AG09309 (cell line): Measurements from ENCODE around the gene BSX.

Experiments used
- DNase-seq: peaks from one replicate; pipeline ENCODE4 v3.0.0-alpha.2; 2010; ENCODE audit warnings: low read depth
- H3K4me3 ChIP-seq: 2 replicates; pipeline ENCODE4 v1.5.1; 2011; ENCODE audit warnings: mild to moderate bottlenecking, low read depth, low read length, moderate library complexity; ENCODE audit not compliant: control insufficient read depth
- CTCF ChIP-seq: IDR thresholded peaks from 2 replicates; pipeline ENCODE4 v1.5.1; 2011; ENCODE audit warnings: mild to moderate bottlenecking, low read depth, low read length, inconsistent platforms; ENCODE audit not compliant: insufficient read depth, control insufficient read depth; ENCODE audit errors: missing control alignments

Gene BSX

GRCh38 chr11:122954455-122954854 lies 27.2 kb downstream of the BSX start:
- no peak overlapping the region for H3K4me3 ChIP-seq
- DNase-seq = no peak
- no peak for TF ChIP-seq CTCF

- no peak for TF ChIP-seq CTCF
- DNase-seq = no peak
- H3K4me3 ChIP-seq = no peak overlapping the region
Observed at GRCh38 chr11:122951211-122951610, 30.4 kb downstream of the BSX start.

GRCh38 chr11:122938557-122938956 lies 43.1 kb downstream of the BSX start:
- no peak for DNase-seq
- H3K4me3 ChIP-seq = no peak overlapping the region
- no peak for TF ChIP-seq CTCF

GRCh38 chr11:122937983-122938382 lies 43.7 kb downstream of the BSX start:
- no peak for DNase-seq
- no peak overlapping the region for H3K4me3 ChIP-seq

GRCh38 chr11:122933416-122933815 lies 48.2 kb downstream of the BSX start:
- no peak overlapping the region for H3K4me3 ChIP-seq
- TF ChIP-seq CTCF = no peak
- DNase-seq = peak; percentile 63

More at GRCh38 chr11:122937983-122938382, 43.7 kb downstream of the BSX start:
- no peak for TF ChIP-seq CTCF

- no peak for TF ChIP-seq CTCF
- DNase-seq = no peak
- H3K4me3 ChIP-seq = no peak overlapping the region
Observed at GRCh38 chr11:122931510-122931909, 50.1 kb downstream of the BSX start.
